ENCODE measurements around the gene HEPACAM2. TPM values are rescaled to one million over a fixed set of nuclear protein-coding genes. Genes with fewer than 3 reads are reported as not detected.

Gene HEPACAM2
- polyA plus RNA-seq, 1 experiment = not detected

- TF ChIP-seq, protein P1, sequence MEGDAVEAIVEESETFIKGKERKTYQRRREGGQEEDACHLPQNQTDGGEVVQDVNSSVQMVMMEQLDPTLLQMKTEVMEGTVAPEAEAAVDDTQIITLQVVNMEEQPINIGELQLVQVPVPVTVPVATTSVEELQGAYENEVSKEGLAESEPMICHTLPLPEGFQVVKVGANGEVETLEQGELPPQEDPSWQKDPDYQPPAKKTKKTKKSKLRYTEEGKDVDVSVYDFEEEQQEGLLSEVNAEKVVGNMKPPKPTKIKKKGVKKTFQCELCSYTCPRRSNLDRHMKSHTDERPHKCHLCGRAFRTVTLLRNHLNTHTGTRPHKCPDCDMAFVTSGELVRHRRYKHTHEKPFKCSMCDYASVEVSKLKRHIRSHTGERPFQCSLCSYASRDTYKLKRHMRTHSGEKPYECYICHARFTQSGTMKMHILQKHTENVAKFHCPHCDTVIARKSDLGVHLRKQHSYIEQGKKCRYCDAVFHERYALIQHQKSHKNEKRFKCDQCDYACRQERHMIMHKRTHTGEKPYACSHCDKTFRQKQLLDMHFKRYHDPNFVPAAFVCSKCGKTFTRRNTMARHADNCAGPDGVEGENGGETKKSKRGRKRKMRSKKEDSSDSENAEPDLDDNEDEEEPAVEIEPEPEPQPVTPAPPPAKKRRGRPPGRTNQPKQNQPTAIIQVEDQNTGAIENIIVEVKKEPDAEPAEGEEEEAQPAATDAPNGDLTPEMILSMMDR (IDR thresholded peaks at IDR 0.05; ENCODE audit: insufficient read depth, low read depth, low read length) = no peak
- ChIA-PET POLR2A (no interaction called here), CTCF (no interaction called here)
- Histone ChIP-seq H3K27me3 (ENCODE audit: control insufficient read depth, insufficient read depth, low read length) (no peaks in the 10 kb centered on the region), H3K36me3 (ENCODE audit: control insufficient read depth, insufficient read depth, low read length) (no peaks in the 10 kb centered on the region), H3K4me3 (ENCODE audit: low read depth, low read length) (no peak overlapping the region)
- no peak for DNase-seq (ENCODE audit: low read depth)
Measured at GRCh38 chr7:93164766-93165165, 61.5 kb downstream of the HEPACAM2 start.

- Histone ChIP-seq H3K27me3 (ENCODE audit: control insufficient read depth, insufficient read depth, low read length) (no peaks in the 10 kb centered on the region), H3K4me3 (ENCODE audit: low read depth, low read length) (no peak overlapping the region), H3K36me3 (ENCODE audit: control insufficient read depth, insufficient read depth, low read length) (no peaks in the 10 kb centered on the region)
- ChIA-PET POLR2A (no interaction called here), CTCF (interaction anchor here (0.7 kb wide), 1 partner anchor 15 kb away, joined by 3 read pairs; no protein-coding TSS in a partner anchor)
- TF ChIP-seq, protein P1 (IDR thresholded peaks at IDR 0.05; ENCODE audit: insufficient read depth, low read depth, low read length) = no peak
- no peak for DNase-seq (ENCODE audit: low read depth)
Measured at GRCh38 chr7:93161181-93161762, 65.0 kb downstream of the HEPACAM2 start.

- CTCF ChIA-PET = no interaction called here
- TF ChIP-seq, protein P1 (IDR thresholded peaks at IDR 0.05; ENCODE audit: insufficient read depth, low read depth, low read length) = no peak
- Histone ChIP-seq H3K27me3 (ENCODE audit: control insufficient read depth, insufficient read depth, low read length) (no peaks in the 10 kb centered on the region), H3K36me3 (ENCODE audit: control insufficient read depth, insufficient read depth, low read length) (no peaks in the 10 kb centered on the region), H3K4me3 (ENCODE audit: low read depth, low read length) (no peak overlapping the region)
- POLR2A ChIA-PET = no interaction called here
- DNase-seq (ENCODE audit: low read depth) = no peak
Measured at GRCh38 chr7:93160410-93160809, 65.9 kb downstream of the HEPACAM2 start.

DNA sequence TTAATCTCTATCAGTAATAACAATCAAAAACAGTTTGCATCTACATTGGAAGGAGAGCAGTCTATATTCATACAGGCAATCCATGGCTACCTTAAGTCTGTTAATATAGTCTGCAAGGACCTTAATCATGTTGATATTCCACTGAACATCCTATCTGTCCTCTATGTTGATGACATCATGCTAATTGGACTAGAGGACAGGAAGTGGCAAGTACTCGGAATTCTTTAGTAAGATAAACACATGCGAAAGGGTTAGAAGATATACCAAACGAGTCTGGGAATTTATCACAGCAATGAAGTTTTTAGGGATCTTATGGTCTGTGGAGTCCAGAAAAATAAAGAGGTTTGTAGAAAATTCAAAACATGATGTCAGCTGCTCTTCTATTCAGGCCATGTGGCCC lies 66.8 kb downstream of the HEPACAM2 start:
- no peak for DNase-seq (ENCODE audit: low read depth)
- Histone ChIP-seq H3K27me3 (ENCODE audit: control insufficient read depth, insufficient read depth, low read length) (no peaks in the 10 kb centered on the region), H3K4me3 (ENCODE audit: low read depth, low read length) (no peak overlapping the region), H3K36me3 (ENCODE audit: control insufficient read depth, insufficient read depth, low read length) (no peaks in the 10 kb centered on the region)
- ChIA-PET CTCF (no interaction called here), POLR2A (no interaction called here)
- TF ChIP-seq, protein P1 (IDR thresholded peaks at IDR 0.05; ENCODE audit: insufficient read depth, low read depth, low read length) = no peak

- CTCF ChIA-PET = no interaction called here
- no peak overlapping the region for H3K4me3 ChIP-seq (ENCODE audit: low read depth, low read length)
Measured at GRCh38 chr7:93156884-93157283, 69.4 kb downstream of the HEPACAM2 start.

More at GRCh38 chr7:93156884-93157283, 69.4 kb downstream of the HEPACAM2 start:
- Histone ChIP-seq H3K27me3 (ENCODE audit: control insufficient read depth, insufficient read depth, low read length) (no peaks in the 10 kb centered on the region), H3K36me3 (ENCODE audit: control insufficient read depth, insufficient read depth, low read length) (no peaks in the 10 kb centered on the region)
- TF ChIP-seq, protein P1 (IDR thresholded peaks at IDR 0.05; ENCODE audit: insufficient read depth, low read depth, low read length) = no peak
- POLR2A ChIA-PET = no interaction called here
- DNase-seq (ENCODE audit: low read depth) = no peak

Measured in BJ (cell line).